Stomach smooth muscle (tissue), 2 donors: ENCODE data around the gene DDX52.
"Not testable (repeated sequence)": the region's sequence is repeated elsewhere in the genome, so short reads cannot be mapped to it uniquely, and the experiment has no call there.

Experiments used
- H3K27ac ChIP-seq: one replicate; pipeline ENCODE4 v1.7.0; 2013; ENCODE audit warnings: mild to moderate bottlenecking, low read length, inconsistent platforms
- H3K27me3 ChIP-seq, 2 donors: one replicate each; pipeline ENCODE4 v1.7.0; 2013; ENCODE audit warnings: low read length in 2 of 2; ENCODE audit not compliant: insufficient read depth in 2 of 2, control insufficient read depth in 1 of 2
- H3K36me3 ChIP-seq, 2 donors: one replicate each; pipeline ENCODE4 v1.7.0; 2013; ENCODE audit warnings: low read length in 2 of 2; ENCODE audit not compliant: control insufficient read depth in 2 of 2, insufficient read depth in 2 of 2
- H3K4me1 ChIP-seq: one replicate; pipeline ENCODE4 v1.7.0; 2013; ENCODE audit warnings: low read length; ENCODE audit not compliant: control insufficient read depth, insufficient read depth
- H3K4me3 ChIP-seq, 2 donors: one replicate each; pipeline ENCODE4 v1.7.0; 2013; ENCODE audit warnings: low read length in 2 of 2
- H3K9ac ChIP-seq, 2 donors: one replicate each; pipeline ENCODE4 v1.7.0; 2013; ENCODE audit warnings: low read length in 2 of 2, mild to moderate bottlenecking in 1 of 2
- H3K9me3 ChIP-seq, 2 donors: one replicate each; pipeline ENCODE4 v1.7.0; 2013; ENCODE audit warnings: low read length in 2 of 2; ENCODE audit not compliant: control insufficient read depth in 2 of 2
- donor health status: healthy.
- donor health status: Pancreatic carcinoma.

DDX52 gene

GRCh38 chr17:37643118-37643766 is at the start of gene DDX52:
Gene DDX52 (minus strand): TSS chr17:37643446. CDS start chr17:37643420, 26 bp downstream.
- Histone ChIP-seq H3K27ac (peak within 1 kb of the TSS; percentile 80), H3K36me3 (peaks cover 3 to 10% of the 10 kb centered on the region in 2 donors), H3K27me3 (no peaks in the 10 kb centered on the region), H3K4me3 (peak within 1 kb of the TSS; percentile 92 to 94), H3K4me1 (no peaks in the 10 kb centered on the region), H3K9me3 (no peaks in the 10 kb centered on the region), H3K9ac (peak within 1 kb of the TSS; percentile 89 to 91)

GRCh38 chr17:37691807-37692206 is 48.6 kb upstream of the DDX52 start:
- Histone ChIP-seq H3K9me3 (peaks cover 3% of the 10 kb centered on the region in 2 donors), H3K27ac (no peak overlapping the region)

GRCh38 chr17:37689317-37689716 is 46.1 kb upstream of the DDX52 start:
- Histone ChIP-seq H3K36me3 (no peaks in the 10 kb centered on the region), H3K9me3 (no peaks in the 10 kb centered on the region), H3K4me3 (no peak overlapping the region), H3K9ac (no peak overlapping the region), H3K27me3 (no peaks in the 10 kb centered on the region), H3K4me1 (no peaks in the 10 kb centered on the region), H3K27ac (no peak overlapping the region)

More at GRCh38 chr17:37691807-37692206, 48.6 kb upstream of the DDX52 start:
- H3K9ac ChIP-seq, result no peak overlapping the region
- no peak overlapping the region for H3K4me3 ChIP-seq
- no peaks in the 10 kb centered on the region for H3K36me3 ChIP-seq
- H3K27me3 ChIP-seq, result no peaks in the 10 kb centered on the region
- no peaks in the 10 kb centered on the region for H3K4me1 ChIP-seq

GRCh38 chr17:37683454-37683984 is 40.3 kb upstream of the DDX52 start:
- no peak overlapping the region for H3K27ac ChIP-seq
- no peaks in the 10 kb centered on the region for H3K4me1 ChIP-seq
- no peaks in the 10 kb centered on the region for H3K27me3 ChIP-seq
- no peak overlapping the region for H3K4me3 ChIP-seq
- H3K9ac ChIP-seq, result no peak overlapping the region
- peaks cover 3 to 4% of the 10 kb centered on the region in 2 donors for H3K9me3 ChIP-seq
- no peaks in the 10 kb centered on the region for H3K36me3 ChIP-seq

GRCh38 chr17:37682007-37682406 is 38.8 kb upstream of the DDX52 start:
- H3K4me3 ChIP-seq, result no peak overlapping the region
- H3K4me1 ChIP-seq, result no peaks in the 10 kb centered on the region
- no peaks in the 10 kb centered on the region for H3K27me3 ChIP-seq
- H3K9ac ChIP-seq, result no peak overlapping the region
- no peaks in the 10 kb centered on the region for H3K36me3 ChIP-seq
- H3K9me3 ChIP-seq, result peaks cover 5% of the 10 kb centered on the region in 2 donors
- H3K27ac ChIP-seq, result no peak overlapping the region

- H3K9me3 ChIP-seq, H3K9ac ChIP-seq, H3K4me1 ChIP-seq, H3K4me3 ChIP-seq, H3K27me3 ChIP-seq, H3K36me3 ChIP-seq, H3K27ac ChIP-seq: not testable (repeated sequence)
Observed at GRCh38 chr17:37679995-37680394, 36.7 kb upstream of the DDX52 start.

GRCh38 chr17:37678036-37678435 is 34.8 kb upstream of the DDX52 start:
- H3K36me3 ChIP-seq, result no peaks in the 10 kb centered on the region
- no peaks in the 10 kb centered on the region for H3K27me3 ChIP-seq
- H3K27ac ChIP-seq, result no peak overlapping the region
- peaks cover 5% of the 10 kb centered on the region in 2 donors for H3K9me3 ChIP-seq
- no peak overlapping the region for H3K9ac ChIP-seq
- no peaks in the 10 kb centered on the region for H3K4me1 ChIP-seq
- H3K4me3 ChIP-seq, result no peak overlapping the region

- Histone ChIP-seq H3K4me1 (no peaks in the 10 kb centered on the region), H3K27ac (no peak overlapping the region), H3K27me3 (no peaks in the 10 kb centered on the region), H3K9me3 (peaks cover 5% of the 10 kb centered on the region in 2 donors), H3K36me3 (no peaks in the 10 kb centered on the region), H3K4me3 (no peak overlapping the region), H3K9ac (no peak overlapping the region)
Observed at GRCh38 chr17:37677021-37677420, 33.8 kb upstream of the DDX52 start.

- no peak overlapping the region for H3K9ac ChIP-seq
- peaks cover 5% of the 10 kb centered on the region in 2 donors for H3K9me3 ChIP-seq
- H3K4me3 ChIP-seq, result no peak overlapping the region
- H3K4me1 ChIP-seq, result no peaks in the 10 kb centered on the region
- no peak overlapping the region for H3K27ac ChIP-seq
- H3K36me3 ChIP-seq, result no peaks in the 10 kb centered on the region
- H3K27me3 ChIP-seq, result no peaks in the 10 kb centered on the region
Observed at GRCh38 chr17:37676115-37676925, 33.1 kb upstream of the DDX52 start.

- no peaks in the 10 kb centered on the region for H3K36me3 ChIP-seq
- no peak overlapping the region for H3K4me3 ChIP-seq
- no peaks in the 10 kb centered on the region for H3K27me3 ChIP-seq
- H3K4me1 ChIP-seq, result no peaks in the 10 kb centered on the region
- H3K9ac ChIP-seq, result no peak overlapping the region
- H3K9me3 ChIP-seq, result peaks cover 5% of the 10 kb centered on the region in 2 donors
- no peak overlapping the region for H3K27ac ChIP-seq
Observed at GRCh38 chr17:37674511-37674910, 31.3 kb upstream of the DDX52 start.
